Measurements from ENCODE around the gene SULF2.

- TF ChIP-seq EZH2 (IDR thresholded peaks at IDR 0.05; ENCODE audit: borderline replicate concordance, low read depth, low read length, poor library complexity, severe bottlenecking) (no peak), CTCF (conservative IDR thresholded peaks at IDR 0.05; ENCODE audit: low read depth, low read length) (no peak)
Measured at GRCh38 chr20:47799116-47799715, 13.9 kb upstream of the SULF2 start.
